H9 (cell line): ENCODE results near the gene ATP7B. TPM values are rescaled to one million over a fixed set of nuclear protein-coding genes. Genes with fewer than 3 reads are reported as not detected.

Experiments used
- DNase-seq: peaks from one replicate; pipeline ENCODE4 v3.0.0-alpha.2; 2017
- H2AFZ ChIP-seq: one replicate; pipeline ENCODE4 v1.6.1; 2013; ENCODE audit warnings: mild to moderate bottlenecking, low read length, control low read depth, moderate library complexity
- H2AK5ac ChIP-seq: 2 replicates; pipeline ENCODE4 v1.6.1; 2013; ENCODE audit warnings: low read length, control low read depth, mixed read lengths; ENCODE audit not compliant: insufficient read length
- H2BK120ac ChIP-seq: one replicate; pipeline ENCODE4 v1.6.1; 2013; ENCODE audit warnings: low read depth, mild to moderate bottlenecking, low read length, control low read depth, inconsistent platforms; ENCODE audit not compliant: poor library complexity, severe bottlenecking
- H2BK12ac ChIP-seq: 2 replicates; pipeline ENCODE4 v1.6.1; 2013; ENCODE audit warnings: low read length, control low read depth, mixed read lengths, low read depth; ENCODE audit not compliant: insufficient read length
- H2BK15ac ChIP-seq: 2 replicates; pipeline ENCODE4 v1.6.1; 2013; ENCODE audit warnings: low read depth, low read length, control low read depth
- H2BK20ac ChIP-seq: one replicate; pipeline ENCODE4 v1.6.1; 2013; ENCODE audit warnings: low read depth, mild to moderate bottlenecking, low read length, control low read depth, inconsistent platforms; ENCODE audit not compliant: poor library complexity, severe bottlenecking
- H2BK5ac ChIP-seq: 2 replicates; pipeline ENCODE4 v1.6.1; 2013; ENCODE audit warnings: low read length, control low read depth, mixed read lengths; ENCODE audit not compliant: insufficient read length
- H3K14ac ChIP-seq: 2 replicates; pipeline ENCODE4 v1.6.1; 2013; ENCODE audit warnings: low read length, control low read depth; ENCODE audit not compliant: insufficient read depth
- H3K18ac ChIP-seq: 2 replicates; pipeline ENCODE4 v1.6.1; 2013; ENCODE audit warnings: low read depth, mild to moderate bottlenecking, mixed read lengths, low read length, control low read depth; ENCODE audit not compliant: insufficient read length
- H3K23ac ChIP-seq: 2 replicates; pipeline ENCODE4 v1.6.1; 2013; ENCODE audit warnings: low read length, control low read depth, mixed read lengths, low read depth; ENCODE audit not compliant: insufficient read length
- H3K23me2 ChIP-seq: 2 replicates; pipeline ENCODE4 v1.6.1; 2013; ENCODE audit warnings: low read depth, mild to moderate bottlenecking, mixed read lengths, low read length, control low read depth; ENCODE audit not compliant: insufficient read length, poor library complexity, severe bottlenecking
- H3K27ac ChIP-seq: 2 replicates; pipeline ENCODE4 v1.5.1; 2013; ENCODE audit warnings: low read length, control low read depth, mixed read lengths, low read depth; ENCODE audit not compliant: insufficient read length
- H3K27me3 ChIP-seq: 2 replicates; pipeline ENCODE4 v1.6.1; 2013; ENCODE audit warnings: low read length, control low read depth, inconsistent platforms; ENCODE audit not compliant: insufficient read depth
- H3K4ac ChIP-seq: 2 replicates; pipeline ENCODE4 v1.6.1; 2013; ENCODE audit warnings: low read depth, mild to moderate bottlenecking, control low read depth, inconsistent platforms, low read length, moderate library complexity
- H3K4me1 ChIP-seq: 2 replicates; pipeline ENCODE4 v1.6.1; 2013; ENCODE audit warnings: low read length, control low read depth, inconsistent platforms; ENCODE audit not compliant: insufficient read depth
- H3K4me2 ChIP-seq: 2 replicates; pipeline ENCODE4 v1.6.1; 2013; ENCODE audit warnings: low read length, control low read depth, mixed read lengths; ENCODE audit not compliant: insufficient read length, insufficient read depth
- H3K56ac ChIP-seq: 2 replicates; pipeline ENCODE4 v1.6.1; 2013; ENCODE audit warnings: low read depth, mild to moderate bottlenecking, mixed read lengths, low read length, control low read depth; ENCODE audit not compliant: insufficient read length
- H3K79me1 ChIP-seq: 2 replicates; pipeline ENCODE4 v1.6.1; 2013; ENCODE audit warnings: low read depth, mild to moderate bottlenecking, moderate library complexity, low read length, control low read depth, inconsistent platforms; ENCODE audit not compliant: insufficient read depth, poor library complexity, severe bottlenecking
- H3K79me2 ChIP-seq: 2 replicates; pipeline ENCODE4 v1.6.1; 2013; ENCODE audit warnings: low read length, control low read depth, inconsistent platforms; ENCODE audit not compliant: insufficient read depth
- H3K9ac ChIP-seq: 2 replicates; pipeline ENCODE4 v1.6.1; 2013; ENCODE audit warnings: low read length, control low read depth, mixed read lengths; ENCODE audit not compliant: insufficient read length; ENCODE audit errors: extremely low read depth
- H3K9me3 ChIP-seq: one replicate; pipeline ENCODE4 v1.6.1; 2013; ENCODE audit warnings: low read depth, low read length, inconsistent platforms; ENCODE audit not compliant: control insufficient read depth
- H3T11ph ChIP-seq: one replicate; pipeline ENCODE4 v1.6.1; 2013; ENCODE audit warnings: mild to moderate bottlenecking, low read length, control low read depth, inconsistent platforms
- H4K20me1 ChIP-seq: one replicate; pipeline ENCODE4 v1.6.1; 2013; ENCODE audit not compliant: control insufficient read depth, insufficient read length, insufficient read depth
- H4K5ac ChIP-seq: 2 replicates; pipeline ENCODE4 v1.6.1; 2013; ENCODE audit warnings: low read depth, mild to moderate bottlenecking, mixed read lengths, low read length, control low read depth; ENCODE audit not compliant: insufficient read length
- H4K8ac ChIP-seq: replicated peaks from 2 replicates; pipeline ENCODE4 v1.6.1; 2013; ENCODE audit warnings: low read length, control low read depth, mixed read lengths, low read depth; ENCODE audit not compliant: insufficient read length
- H4K91ac ChIP-seq: 2 replicates; pipeline ENCODE4 v1.6.1; 2013; ENCODE audit warnings: low read depth, mild to moderate bottlenecking, moderate library complexity, mixed read lengths, low read length, control low read depth; ENCODE audit not compliant: insufficient read length
- H3K27ac Mint-ChIP-seq, 3 experiments: 2 replicates in 2 of 3; 3 replicates in 1 of 3; pipeline ENCODE4 v1.8.0; 2020 to 2021; ENCODE audit warnings: mixed read lengths in 3 of 3, mild to moderate bottlenecking in 1 of 3, moderate library complexity in 1 of 3
- H3K27me3 Mint-ChIP-seq: 2 replicates; pipeline ENCODE4 v1.8.0; 2021; ENCODE audit warnings: low read depth, mild to moderate bottlenecking, moderate library complexity, mixed read lengths
- H3K36me3 Mint-ChIP-seq, 3 experiments: 2 replicates in 2 of 3; 3 replicates in 1 of 3; pipeline ENCODE4 v1.8.0; 2020 to 2021; ENCODE audit warnings: low read depth in 3 of 3, mixed read lengths in 3 of 3; ENCODE audit not compliant: insufficient read depth in 1 of 3
- H3K4me1 Mint-ChIP-seq, 2 experiments: 2 replicates each; pipeline ENCODE4 v1.8.0; 2020; ENCODE audit warnings: mixed read lengths in 2 of 2
- H3K4me3 Mint-ChIP-seq, 2 experiments: 2 replicates in 1 of 2; 3 replicates in 1 of 2; pipeline ENCODE4 v1.8.0; 2020 to 2021; ENCODE audit warnings: mild to moderate bottlenecking in 2 of 2, mixed read lengths in 2 of 2, moderate library complexity in 1 of 2
- H3K9me3 Mint-ChIP-seq, 2 experiments: 2 replicates in 1 of 2; 3 replicates in 1 of 2; pipeline ENCODE4 v1.8.0; 2020; ENCODE audit warnings: mild to moderate bottlenecking in 2 of 2, mixed read lengths in 2 of 2, moderate library complexity in 1 of 2
- WGBS: extraction: QIAGEN DNeasy Blood & Tissue Kit; methylation state at CpG from one replicate; pipeline ENCODE4 v1.1.7; 2013; ENCODE audit warnings: missing lambda C conversion rate, low lambda C conversion rate, mixed read lengths; ENCODE audit not compliant: insufficient read length; ENCODE audit errors: extremely low coverage; 5-methylcytosine and 5-hydroxymethylcytosine counted together
- total RNA-seq: library from RNA; stranded (reverse); gene quantifications from 2 replicates; pipeline ENCODE4 v1.2.1, GENCODE V29; 2021
- TF ChIP-seq, protein P1 (sequence below): fragments of 200-600 bp; sonication (generic); conservative IDR thresholded peaks from 3 replicates; pipeline ENCODE4 v1.8.0; 2021; ENCODE audit warnings: antibody characterized with exemption, mild to moderate bottlenecking

The ATP7B gene
- total RNA-seq, 1 experiment from 2014 or later, result 5.8 TPM

DNA sequence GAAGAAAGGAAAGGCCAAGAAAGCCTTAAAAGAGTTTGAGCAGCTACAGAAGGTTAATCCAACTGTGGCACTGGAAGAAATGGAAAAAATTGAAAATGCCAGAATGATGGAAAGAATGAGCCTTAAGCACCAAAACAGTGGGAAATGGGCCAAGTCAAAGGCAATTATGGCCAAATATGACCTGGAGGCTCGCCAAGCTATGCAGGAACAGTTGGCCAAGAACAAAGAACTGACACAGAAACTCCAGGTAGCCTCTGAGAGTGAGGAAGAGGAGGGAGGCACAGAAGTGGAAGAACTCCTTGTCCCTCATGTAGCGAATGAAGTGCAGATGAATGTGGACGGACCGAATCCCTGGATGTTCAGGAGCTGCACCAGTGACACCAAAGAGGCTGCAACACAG lies 18.3 kb upstream of the ATP7B start:
- Histone ChIP-seq H3K27ac (no peak overlapping the region), H4K91ac (no peak overlapping the region), H3K79me1 (peaks cover 2% of the 10 kb centered on the region), H2BK15ac (no peak overlapping the region), H3K56ac (no peak overlapping the region), H3K23me2 (no peaks in the 10 kb centered on the region), H2BK120ac (no peak overlapping the region), H2BK12ac (no peak overlapping the region), H3K27me3 (no peaks in the 10 kb centered on the region), H2AFZ (no peak overlapping the region), H4K8ac (no peak overlapping the region), H3K4ac (no peak overlapping the region), H2BK5ac (no peak overlapping the region), H3K4me1 (no peaks in the 10 kb centered on the region), H2BK20ac (no peak overlapping the region), H3T11ph (no peak overlapping the region), H3K23ac (no peak overlapping the region), H2AK5ac (no peak overlapping the region), H3K9ac (no peak overlapping the region), H3K79me2 (no peaks in the 10 kb centered on the region), H3K4me2 (no peak overlapping the region), H3K18ac (no peak overlapping the region), H3K9me3 (no peaks in the 10 kb centered on the region), H4K5ac (no peak overlapping the region), H3K14ac (no peak overlapping the region), H4K20me1 (peaks cover 4% of the 10 kb centered on the region)
- TF ChIP-seq, protein P1, sequence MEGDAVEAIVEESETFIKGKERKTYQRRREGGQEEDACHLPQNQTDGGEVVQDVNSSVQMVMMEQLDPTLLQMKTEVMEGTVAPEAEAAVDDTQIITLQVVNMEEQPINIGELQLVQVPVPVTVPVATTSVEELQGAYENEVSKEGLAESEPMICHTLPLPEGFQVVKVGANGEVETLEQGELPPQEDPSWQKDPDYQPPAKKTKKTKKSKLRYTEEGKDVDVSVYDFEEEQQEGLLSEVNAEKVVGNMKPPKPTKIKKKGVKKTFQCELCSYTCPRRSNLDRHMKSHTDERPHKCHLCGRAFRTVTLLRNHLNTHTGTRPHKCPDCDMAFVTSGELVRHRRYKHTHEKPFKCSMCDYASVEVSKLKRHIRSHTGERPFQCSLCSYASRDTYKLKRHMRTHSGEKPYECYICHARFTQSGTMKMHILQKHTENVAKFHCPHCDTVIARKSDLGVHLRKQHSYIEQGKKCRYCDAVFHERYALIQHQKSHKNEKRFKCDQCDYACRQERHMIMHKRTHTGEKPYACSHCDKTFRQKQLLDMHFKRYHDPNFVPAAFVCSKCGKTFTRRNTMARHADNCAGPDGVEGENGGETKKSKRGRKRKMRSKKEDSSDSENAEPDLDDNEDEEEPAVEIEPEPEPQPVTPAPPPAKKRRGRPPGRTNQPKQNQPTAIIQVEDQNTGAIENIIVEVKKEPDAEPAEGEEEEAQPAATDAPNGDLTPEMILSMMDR, result no peak
- H3K36me3 Mint-ChIP-seq, result peaks cover 34 to 68% (median 64%) of the 10 kb centered on the region in 3 experiments
- no CpG with 5 or more reads among the region's 4 CpGs for WGBS
- no peak for DNase-seq
- H3K27ac Mint-ChIP-seq, result no peak overlapping the region; a peak in 1 of 7 replicates
- no peak overlapping the region for H3K4me3 Mint-ChIP-seq
- no peaks in the 10 kb centered on the region for H3K27me3 Mint-ChIP-seq
- H3K4me1 Mint-ChIP-seq, result no peaks in the 10 kb centered on the region
- peaks cover 2 to 26% of the 10 kb centered on the region in 2 experiments; a peak in 3 of 5 replicates for H3K9me3 Mint-ChIP-seq
